Measurements from ENCODE around the gene FAM193A.
"Not testable (repeated sequence)": the region's sequence is repeated elsewhere in the genome, so short reads cannot be mapped to it uniquely, and the experiment has no call there.

GRCh38 chr4:2780643-2781042 is 244.2 kb downstream of the FAM193A start:
- TF ChIP-seq, protein P1, sequence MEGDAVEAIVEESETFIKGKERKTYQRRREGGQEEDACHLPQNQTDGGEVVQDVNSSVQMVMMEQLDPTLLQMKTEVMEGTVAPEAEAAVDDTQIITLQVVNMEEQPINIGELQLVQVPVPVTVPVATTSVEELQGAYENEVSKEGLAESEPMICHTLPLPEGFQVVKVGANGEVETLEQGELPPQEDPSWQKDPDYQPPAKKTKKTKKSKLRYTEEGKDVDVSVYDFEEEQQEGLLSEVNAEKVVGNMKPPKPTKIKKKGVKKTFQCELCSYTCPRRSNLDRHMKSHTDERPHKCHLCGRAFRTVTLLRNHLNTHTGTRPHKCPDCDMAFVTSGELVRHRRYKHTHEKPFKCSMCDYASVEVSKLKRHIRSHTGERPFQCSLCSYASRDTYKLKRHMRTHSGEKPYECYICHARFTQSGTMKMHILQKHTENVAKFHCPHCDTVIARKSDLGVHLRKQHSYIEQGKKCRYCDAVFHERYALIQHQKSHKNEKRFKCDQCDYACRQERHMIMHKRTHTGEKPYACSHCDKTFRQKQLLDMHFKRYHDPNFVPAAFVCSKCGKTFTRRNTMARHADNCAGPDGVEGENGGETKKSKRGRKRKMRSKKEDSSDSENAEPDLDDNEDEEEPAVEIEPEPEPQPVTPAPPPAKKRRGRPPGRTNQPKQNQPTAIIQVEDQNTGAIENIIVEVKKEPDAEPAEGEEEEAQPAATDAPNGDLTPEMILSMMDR (IDR thresholded peaks at IDR 0.05; ENCODE audit: insufficient read depth, low read length), result not testable (repeated sequence)
- TF ChIP-seq, protein P2, sequence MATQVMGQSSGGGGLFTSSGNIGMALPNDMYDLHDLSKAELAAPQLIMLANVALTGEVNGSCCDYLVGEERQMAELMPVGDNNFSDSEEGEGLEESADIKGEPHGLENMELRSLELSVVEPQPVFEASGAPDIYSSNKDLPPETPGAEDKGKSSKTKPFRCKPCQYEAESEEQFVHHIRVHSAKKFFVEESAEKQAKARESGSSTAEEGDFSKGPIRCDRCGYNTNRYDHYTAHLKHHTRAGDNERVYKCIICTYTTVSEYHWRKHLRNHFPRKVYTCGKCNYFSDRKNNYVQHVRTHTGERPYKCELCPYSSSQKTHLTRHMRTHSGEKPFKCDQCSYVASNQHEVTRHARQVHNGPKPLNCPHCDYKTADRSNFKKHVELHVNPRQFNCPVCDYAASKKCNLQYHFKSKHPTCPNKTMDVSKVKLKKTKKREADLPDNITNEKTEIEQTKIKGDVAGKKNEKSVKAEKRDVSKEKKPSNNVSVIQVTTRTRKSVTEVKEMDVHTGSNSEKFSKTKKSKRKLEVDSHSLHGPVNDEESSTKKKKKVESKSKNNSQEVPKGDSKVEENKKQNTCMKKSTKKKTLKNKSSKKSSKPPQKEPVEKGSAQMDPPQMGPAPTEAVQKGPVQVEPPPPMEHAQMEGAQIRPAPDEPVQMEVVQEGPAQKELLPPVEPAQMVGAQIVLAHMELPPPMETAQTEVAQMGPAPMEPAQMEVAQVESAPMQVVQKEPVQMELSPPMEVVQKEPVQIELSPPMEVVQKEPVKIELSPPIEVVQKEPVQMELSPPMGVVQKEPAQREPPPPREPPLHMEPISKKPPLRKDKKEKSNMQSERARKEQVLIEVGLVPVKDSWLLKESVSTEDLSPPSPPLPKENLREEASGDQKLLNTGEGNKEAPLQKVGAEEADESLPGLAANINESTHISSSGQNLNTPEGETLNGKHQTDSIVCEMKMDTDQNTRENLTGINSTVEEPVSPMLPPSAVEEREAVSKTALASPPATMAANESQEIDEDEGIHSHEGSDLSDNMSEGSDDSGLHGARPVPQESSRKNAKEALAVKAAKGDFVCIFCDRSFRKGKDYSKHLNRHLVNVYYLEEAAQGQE (IDR thresholded peaks at IDR 0.05; ENCODE audit: insufficient replicate concordance, low read depth), result not testable (repeated sequence)
